Subcutaneous adipose tissue (tissue), 4 donors: ENCODE measurements around the gene SYT11. TPM values are rescaled to one million over a fixed set of nuclear protein-coding genes. Genes with fewer than 3 reads are reported as not detected.

Source experiments
- total RNA-seq, 4 donors: library from RNA; depleted of rRNA; stranded (reverse); fragments of >200 nt; gene quantifications; one replicate each; pipeline ENCODE4 v1.1.0, GENCODE V29; 2016
- TF ChIP-seq, protein P1 (sequence below): fragments of 450-650 bp; IDR thresholded peaks from one replicate; pipeline ENCODE4 v1.5.1; 2016; ENCODE audit warnings: low read depth, mild to moderate bottlenecking, control low read depth, antibody characterized with exemption, moderate library complexity

SYT11 gene
- total RNA-seq, 4 donors from 2014 or later: 4.3 to 13.8 (median 5.2) TPM

- TF ChIP-seq, protein P1, sequence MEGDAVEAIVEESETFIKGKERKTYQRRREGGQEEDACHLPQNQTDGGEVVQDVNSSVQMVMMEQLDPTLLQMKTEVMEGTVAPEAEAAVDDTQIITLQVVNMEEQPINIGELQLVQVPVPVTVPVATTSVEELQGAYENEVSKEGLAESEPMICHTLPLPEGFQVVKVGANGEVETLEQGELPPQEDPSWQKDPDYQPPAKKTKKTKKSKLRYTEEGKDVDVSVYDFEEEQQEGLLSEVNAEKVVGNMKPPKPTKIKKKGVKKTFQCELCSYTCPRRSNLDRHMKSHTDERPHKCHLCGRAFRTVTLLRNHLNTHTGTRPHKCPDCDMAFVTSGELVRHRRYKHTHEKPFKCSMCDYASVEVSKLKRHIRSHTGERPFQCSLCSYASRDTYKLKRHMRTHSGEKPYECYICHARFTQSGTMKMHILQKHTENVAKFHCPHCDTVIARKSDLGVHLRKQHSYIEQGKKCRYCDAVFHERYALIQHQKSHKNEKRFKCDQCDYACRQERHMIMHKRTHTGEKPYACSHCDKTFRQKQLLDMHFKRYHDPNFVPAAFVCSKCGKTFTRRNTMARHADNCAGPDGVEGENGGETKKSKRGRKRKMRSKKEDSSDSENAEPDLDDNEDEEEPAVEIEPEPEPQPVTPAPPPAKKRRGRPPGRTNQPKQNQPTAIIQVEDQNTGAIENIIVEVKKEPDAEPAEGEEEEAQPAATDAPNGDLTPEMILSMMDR: no peak
These were observed 60.4 kb downstream of the SYT11 start for GRCh38 chr1:155919801-155920200.

DNA sequence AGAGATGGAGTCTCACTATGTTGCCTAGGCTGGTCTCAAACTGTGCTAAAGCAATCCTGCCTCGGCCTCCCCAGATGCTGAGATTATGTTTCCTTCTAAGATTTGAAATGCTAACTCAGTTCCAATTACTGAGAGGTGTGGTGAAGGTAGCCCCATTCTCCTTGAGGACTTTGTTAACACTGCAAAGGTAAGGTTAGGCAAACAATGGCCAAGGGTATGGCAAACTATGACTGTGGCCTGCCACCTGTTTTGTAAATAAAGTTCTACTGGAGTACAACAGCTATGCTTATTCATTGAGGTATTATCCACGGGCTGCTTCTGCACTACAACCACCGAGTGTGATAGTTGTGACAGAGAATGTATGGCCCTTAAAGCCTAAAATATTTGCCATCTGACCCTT is 61.4 kb downstream of the SYT11 start:
- TF ChIP-seq, protein P1: no peak

DNA sequence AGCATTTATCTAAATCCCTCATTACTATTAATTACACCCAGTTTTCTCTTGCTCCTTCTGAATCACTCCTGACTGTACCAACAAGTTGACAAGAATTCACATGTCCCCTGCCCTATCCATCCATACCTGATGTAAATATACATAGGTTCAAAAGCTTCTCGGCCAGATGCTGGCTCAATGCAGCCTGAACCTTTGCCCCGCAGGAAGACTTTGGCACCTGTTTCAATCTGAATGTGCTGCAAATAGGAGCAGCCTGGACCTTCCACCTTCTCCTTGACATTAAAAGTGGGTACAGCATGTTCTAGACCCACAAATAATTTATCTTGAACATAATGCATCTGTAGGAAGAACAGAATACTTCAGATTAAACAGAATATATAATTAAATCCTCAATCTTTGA is 66.1 kb downstream of the SYT11 start:
- TF ChIP-seq, protein P1: no peak

DNA sequence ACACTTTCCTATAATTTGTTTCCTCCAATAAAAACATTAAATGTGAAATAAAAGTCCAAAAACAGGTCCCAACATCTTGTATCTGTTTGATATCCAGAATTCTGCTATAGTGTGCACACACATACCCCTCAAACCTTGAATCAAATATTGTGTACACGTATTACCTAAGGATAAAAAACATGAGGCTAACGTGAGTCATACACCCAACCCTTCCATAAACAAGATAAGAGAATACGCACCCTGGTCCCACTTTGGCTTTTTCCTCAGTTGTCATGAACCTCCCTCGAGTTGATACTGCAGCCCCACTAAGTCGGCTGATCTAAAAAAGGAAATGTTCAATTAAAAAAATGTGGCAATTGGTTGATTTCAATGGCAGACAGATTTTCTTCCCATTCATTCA is 69.7 kb downstream of the SYT11 start:
- TF ChIP-seq, protein P1: no peak

DNA sequence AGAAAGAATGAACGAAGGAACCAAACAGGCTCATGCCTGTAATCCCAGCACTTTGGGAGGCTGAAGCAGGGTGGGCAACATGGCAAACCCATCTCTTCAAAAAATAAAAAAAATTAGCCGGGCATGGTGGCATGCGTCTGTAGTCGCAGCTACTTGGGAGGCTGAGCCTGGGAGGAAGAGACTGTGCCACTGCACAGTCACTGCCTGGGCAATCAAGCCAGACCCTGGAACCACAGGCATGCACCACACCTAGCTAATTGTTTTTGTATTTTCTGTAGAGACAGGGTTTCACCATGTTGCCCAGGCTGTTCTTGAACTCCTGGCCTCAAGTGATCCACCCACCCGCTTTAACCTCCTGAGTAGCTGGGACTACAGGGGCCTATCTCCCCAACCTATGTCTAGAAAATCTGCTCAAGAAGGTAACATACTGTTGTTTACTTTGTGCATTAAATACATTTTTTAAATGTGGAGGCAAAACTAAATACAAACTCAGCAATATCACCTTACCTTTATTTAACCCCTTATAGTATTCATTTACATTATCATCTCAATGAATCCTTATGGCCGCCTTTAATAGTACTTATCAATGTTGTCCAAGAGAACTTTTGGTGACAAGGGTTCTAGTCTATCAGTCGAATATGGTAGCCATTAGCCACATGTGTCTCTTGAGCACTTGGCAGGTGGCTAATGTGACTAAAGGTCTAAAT is 72.1 kb downstream of the SYT11 start:
- TF ChIP-seq, protein P1: no peak

- TF ChIP-seq, protein P1: no peak
These were observed 72.7 kb downstream of the SYT11 start for GRCh38 chr1:155932081-155932480.

DNA sequence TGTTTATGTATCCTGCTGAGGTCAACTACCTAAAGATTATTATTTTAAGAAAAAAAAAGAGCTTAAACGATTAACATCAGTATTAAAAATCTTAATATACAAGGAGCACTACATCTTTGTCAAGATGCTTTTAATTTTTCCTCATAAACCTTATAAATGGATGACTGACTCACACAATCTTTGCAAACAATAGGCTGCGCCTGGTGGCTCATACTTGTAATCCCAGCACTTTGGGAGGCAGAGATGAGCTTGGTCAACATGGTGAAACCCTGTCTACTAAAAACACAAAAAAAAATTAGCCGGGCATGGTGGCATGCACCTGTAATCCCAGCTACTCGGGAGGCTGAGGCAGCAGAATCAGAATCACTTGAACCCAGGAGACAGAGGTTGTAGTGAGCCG is 73.1 kb downstream of the SYT11 start:
- TF ChIP-seq, protein P1: no peak
